D721Med (cell line): Measurements from ENCODE around the gene FYN.

ENCODE experiments used
- DNase-seq: peaks from one replicate; pipeline ENCODE4 v3.0.0; 2011; ENCODE audit warnings: low spot score; ENCODE audit not compliant: insufficient read length
- FAIRE-seq: peaks from 2 replicates; lab custom pipeline; 2011; peaks lifted over from hg19 to GRCh38; lab: Jason Lieb, UNC
- CTCF ChIP-seq: IDR thresholded peaks from 2 replicates; pipeline ENCODE4 v1.5.1; 2012; ENCODE audit warnings: mild to moderate bottlenecking, control low read depth; ENCODE audit not compliant: insufficient read depth; ENCODE audit errors: missing control alignments

The FYN gene

GRCh38 chr6:111731456-111732195 lies 141.6 kb downstream of the FYN start:
- TF ChIP-seq CTCF, result no peak
- FAIRE-seq (no peak), DNase-seq (no peak)

- TF ChIP-seq CTCF, result no peak
- FAIRE-seq, result no peak
- no peak for DNase-seq
Measured at GRCh38 chr6:111730864-111731263, 142.4 kb downstream of the FYN start.

GRCh38 chr6:111727802-111728201 lies 145.4 kb downstream of the FYN start:
- FAIRE-seq (no peak), DNase-seq (no peak)
- TF ChIP-seq CTCF, result peak; percentile 22

GRCh38 chr6:111727041-111727440 lies 146.2 kb downstream of the FYN start:
- DNase-seq, result no peak
- no peak for FAIRE-seq
- TF ChIP-seq CTCF, result no peak

GRCh38 chr6:111725446-111726112 lies 147.7 kb downstream of the FYN start:
- DNase-seq (no peak), FAIRE-seq (no peak)
- no peak for TF ChIP-seq CTCF

- TF ChIP-seq CTCF, result no peak
- DNase-seq (no peak), FAIRE-seq (no peak)
Measured at GRCh38 chr6:111724505-111724904, 148.7 kb downstream of the FYN start.

GRCh38 chr6:111724039-111724438 lies 149.2 kb downstream of the FYN start:
- TF ChIP-seq CTCF, result no peak
- FAIRE-seq (no peak), DNase-seq (no peak)
